Measurements from ENCODE around the gene PITX3. TPM values are rescaled to one million over a fixed set of nuclear protein-coding genes. Genes with fewer than 3 reads are reported as not detected.

PITX3 gene
- total and polyA plus RNA-seq, 9 of the 15 experiments (the other 6 are each of a cell fraction or from before 2014, with no cell fraction given), result 0.30 to 0.98 (median 0.95) TPM; not detected in 6

DNA sequence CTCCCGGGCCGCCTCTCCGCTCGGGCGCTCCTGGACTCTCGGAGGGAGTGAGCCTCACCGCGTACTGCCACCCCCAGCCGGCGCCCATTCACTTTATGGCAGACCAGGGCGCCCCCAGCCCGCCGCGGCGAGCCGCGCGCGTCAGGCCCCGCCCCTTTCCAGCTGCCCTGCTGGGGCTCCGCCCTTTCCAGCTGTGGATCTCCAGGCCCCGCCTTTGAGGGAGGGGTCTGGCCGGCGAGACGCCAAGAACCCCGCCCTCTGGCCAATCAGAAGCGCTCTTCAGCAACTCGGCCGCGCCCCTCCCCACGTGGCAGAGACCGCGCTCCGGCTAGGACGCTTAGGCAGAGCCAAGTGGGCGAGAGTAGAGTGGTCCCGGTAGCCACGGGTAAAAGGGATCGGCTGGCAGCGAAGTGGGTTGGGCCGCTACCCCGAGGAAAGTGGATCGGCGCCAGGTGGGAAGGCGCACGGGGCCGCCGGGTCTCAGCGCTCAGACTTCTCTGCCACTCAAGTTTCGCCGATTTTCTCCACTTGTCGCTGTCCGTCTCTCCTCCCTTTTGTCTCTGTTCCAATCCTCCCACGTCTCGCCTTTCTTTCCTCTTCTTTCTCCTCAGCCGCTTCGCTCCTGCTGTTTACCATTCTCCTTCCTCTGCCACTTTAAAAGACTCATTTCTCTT is at the start of gene PITX3 (continued):
- TF ChIP-seq, protein P1, sequence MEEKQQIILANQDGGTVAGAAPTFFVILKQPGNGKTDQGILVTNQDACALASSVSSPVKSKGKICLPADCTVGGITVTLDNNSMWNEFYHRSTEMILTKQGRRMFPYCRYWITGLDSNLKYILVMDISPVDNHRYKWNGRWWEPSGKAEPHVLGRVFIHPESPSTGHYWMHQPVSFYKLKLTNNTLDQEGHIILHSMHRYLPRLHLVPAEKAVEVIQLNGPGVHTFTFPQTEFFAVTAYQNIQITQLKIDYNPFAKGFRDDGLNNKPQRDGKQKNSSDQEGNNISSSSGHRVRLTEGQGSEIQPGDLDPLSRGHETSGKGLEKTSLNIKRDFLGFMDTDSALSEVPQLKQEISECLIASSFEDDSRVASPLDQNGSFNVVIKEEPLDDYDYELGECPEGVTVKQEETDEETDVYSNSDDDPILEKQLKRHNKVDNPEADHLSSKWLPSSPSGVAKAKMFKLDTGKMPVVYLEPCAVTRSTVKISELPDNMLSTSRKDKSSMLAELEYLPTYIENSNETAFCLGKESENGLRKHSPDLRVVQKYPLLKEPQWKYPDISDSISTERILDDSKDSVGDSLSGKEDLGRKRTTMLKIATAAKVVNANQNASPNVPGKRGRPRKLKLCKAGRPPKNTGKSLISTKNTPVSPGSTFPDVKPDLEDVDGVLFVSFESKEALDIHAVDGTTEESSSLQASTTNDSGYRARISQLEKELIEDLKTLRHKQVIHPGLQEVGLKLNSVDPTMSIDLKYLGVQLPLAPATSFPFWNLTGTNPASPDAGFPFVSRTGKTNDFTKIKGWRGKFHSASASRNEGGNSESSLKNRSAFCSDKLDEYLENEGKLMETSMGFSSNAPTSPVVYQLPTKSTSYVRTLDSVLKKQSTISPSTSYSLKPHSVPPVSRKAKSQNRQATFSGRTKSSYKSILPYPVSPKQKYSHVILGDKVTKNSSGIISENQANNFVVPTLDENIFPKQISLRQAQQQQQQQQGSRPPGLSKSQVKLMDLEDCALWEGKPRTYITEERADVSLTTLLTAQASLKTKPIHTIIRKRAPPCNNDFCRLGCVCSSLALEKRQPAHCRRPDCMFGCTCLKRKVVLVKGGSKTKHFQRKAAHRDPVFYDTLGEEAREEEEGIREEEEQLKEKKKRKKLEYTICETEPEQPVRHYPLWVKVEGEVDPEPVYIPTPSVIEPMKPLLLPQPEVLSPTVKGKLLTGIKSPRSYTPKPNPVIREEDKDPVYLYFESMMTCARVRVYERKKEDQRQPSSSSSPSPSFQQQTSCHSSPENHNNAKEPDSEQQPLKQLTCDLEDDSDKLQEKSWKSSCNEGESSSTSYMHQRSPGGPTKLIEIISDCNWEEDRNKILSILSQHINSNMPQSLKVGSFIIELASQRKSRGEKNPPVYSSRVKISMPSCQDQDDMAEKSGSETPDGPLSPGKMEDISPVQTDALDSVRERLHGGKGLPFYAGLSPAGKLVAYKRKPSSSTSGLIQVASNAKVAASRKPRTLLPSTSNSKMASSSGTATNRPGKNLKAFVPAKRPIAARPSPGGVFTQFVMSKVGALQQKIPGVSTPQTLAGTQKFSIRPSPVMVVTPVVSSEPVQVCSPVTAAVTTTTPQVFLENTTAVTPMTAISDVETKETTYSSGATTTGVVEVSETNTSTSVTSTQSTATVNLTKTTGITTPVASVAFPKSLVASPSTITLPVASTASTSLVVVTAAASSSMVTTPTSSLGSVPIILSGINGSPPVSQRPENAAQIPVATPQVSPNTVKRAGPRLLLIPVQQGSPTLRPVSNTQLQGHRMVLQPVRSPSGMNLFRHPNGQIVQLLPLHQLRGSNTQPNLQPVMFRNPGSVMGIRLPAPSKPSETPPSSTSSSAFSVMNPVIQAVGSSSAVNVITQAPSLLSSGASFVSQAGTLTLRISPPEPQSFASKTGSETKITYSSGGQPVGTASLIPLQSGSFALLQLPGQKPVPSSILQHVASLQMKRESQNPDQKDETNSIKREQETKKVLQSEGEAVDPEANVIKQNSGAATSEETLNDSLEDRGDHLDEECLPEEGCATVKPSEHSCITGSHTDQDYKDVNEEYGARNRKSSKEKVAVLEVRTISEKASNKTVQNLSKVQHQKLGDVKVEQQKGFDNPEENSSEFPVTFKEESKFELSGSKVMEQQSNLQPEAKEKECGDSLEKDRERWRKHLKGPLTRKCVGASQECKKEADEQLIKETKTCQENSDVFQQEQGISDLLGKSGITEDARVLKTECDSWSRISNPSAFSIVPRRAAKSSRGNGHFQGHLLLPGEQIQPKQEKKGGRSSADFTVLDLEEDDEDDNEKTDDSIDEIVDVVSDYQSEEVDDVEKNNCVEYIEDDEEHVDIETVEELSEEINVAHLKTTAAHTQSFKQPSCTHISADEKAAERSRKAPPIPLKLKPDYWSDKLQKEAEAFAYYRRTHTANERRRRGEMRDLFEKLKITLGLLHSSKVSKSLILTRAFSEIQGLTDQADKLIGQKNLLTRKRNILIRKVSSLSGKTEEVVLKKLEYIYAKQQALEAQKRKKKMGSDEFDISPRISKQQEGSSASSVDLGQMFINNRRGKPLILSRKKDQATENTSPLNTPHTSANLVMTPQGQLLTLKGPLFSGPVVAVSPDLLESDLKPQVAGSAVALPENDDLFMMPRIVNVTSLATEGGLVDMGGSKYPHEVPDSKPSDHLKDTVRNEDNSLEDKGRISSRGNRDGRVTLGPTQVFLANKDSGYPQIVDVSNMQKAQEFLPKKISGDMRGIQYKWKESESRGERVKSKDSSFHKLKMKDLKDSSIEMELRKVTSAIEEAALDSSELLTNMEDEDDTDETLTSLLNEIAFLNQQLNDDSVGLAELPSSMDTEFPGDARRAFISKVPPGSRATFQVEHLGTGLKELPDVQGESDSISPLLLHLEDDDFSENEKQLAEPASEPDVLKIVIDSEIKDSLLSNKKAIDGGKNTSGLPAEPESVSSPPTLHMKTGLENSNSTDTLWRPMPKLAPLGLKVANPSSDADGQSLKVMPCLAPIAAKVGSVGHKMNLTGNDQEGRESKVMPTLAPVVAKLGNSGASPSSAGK (IDR thresholded peaks at IDR 0.05), result peak; percentile 57
- no peak for TF ChIP-seq MEF2A (IDR thresholded peaks at IDR 0.05; ENCODE audit: control insufficient read depth, low read depth, low read length)
- TF ChIP-seq BRD9 (IDR thresholded peaks at IDR 0.05; ENCODE audit: low read depth, partially characterized antibody), result no peak
- TF ChIP-seq, protein P2, sequence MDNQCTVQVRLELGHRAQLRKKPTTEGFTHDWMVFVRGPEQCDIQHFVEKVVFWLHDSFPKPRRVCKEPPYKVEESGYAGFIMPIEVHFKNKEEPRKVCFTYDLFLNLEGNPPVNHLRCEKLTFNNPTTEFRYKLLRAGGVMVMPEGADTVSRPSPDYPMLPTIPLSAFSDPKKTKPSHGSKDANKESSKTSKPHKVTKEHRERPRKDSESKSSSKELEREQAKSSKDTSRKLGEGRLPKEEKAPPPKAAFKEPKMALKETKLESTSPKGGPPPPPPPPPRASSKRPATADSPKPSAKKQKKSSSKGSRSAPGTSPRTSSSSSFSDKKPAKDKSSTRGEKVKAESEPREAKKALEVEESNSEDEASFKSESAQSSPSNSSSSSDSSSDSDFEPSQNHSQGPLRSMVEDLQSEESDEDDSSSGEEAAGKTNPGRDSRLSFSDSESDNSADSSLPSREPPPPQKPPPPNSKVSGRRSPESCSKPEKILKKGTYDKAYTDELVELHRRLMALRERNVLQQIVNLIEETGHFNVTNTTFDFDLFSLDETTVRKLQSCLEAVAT (IDR thresholded peaks at IDR 0.05), result no peak
- no peak for TF ChIP-seq ZNF766 (CRISPR knock-in tag; conservative IDR thresholded peaks at IDR 0.05)
- TF ChIP-seq, protein P3, sequence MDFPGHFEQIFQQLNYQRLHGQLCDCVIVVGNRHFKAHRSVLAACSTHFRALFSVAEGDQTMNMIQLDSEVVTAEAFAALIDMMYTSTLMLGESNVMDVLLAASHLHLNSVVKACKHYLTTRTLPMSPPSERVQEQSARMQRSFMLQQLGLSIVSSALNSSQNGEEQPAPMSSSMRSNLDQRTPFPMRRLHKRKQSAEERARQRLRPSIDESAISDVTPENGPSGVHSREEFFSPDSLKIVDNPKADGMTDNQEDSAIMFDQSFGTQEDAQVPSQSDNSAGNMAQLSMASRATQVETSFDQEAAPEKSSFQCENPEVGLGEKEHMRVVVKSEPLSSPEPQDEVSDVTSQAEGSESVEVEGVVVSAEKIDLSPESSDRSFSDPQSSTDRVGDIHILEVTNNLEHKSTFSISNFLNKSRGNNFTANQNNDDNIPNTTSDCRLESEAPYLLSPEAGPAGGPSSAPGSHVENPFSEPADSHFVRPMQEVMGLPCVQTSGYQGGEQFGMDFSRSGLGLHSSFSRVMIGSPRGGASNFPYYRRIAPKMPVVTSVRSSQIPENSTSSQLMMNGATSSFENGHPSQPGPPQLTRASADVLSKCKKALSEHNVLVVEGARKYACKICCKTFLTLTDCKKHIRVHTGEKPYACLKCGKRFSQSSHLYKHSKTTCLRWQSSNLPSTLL (IDR thresholded peaks at IDR 0.05), result no peak
- TF ChIP-seq, protein P4, sequence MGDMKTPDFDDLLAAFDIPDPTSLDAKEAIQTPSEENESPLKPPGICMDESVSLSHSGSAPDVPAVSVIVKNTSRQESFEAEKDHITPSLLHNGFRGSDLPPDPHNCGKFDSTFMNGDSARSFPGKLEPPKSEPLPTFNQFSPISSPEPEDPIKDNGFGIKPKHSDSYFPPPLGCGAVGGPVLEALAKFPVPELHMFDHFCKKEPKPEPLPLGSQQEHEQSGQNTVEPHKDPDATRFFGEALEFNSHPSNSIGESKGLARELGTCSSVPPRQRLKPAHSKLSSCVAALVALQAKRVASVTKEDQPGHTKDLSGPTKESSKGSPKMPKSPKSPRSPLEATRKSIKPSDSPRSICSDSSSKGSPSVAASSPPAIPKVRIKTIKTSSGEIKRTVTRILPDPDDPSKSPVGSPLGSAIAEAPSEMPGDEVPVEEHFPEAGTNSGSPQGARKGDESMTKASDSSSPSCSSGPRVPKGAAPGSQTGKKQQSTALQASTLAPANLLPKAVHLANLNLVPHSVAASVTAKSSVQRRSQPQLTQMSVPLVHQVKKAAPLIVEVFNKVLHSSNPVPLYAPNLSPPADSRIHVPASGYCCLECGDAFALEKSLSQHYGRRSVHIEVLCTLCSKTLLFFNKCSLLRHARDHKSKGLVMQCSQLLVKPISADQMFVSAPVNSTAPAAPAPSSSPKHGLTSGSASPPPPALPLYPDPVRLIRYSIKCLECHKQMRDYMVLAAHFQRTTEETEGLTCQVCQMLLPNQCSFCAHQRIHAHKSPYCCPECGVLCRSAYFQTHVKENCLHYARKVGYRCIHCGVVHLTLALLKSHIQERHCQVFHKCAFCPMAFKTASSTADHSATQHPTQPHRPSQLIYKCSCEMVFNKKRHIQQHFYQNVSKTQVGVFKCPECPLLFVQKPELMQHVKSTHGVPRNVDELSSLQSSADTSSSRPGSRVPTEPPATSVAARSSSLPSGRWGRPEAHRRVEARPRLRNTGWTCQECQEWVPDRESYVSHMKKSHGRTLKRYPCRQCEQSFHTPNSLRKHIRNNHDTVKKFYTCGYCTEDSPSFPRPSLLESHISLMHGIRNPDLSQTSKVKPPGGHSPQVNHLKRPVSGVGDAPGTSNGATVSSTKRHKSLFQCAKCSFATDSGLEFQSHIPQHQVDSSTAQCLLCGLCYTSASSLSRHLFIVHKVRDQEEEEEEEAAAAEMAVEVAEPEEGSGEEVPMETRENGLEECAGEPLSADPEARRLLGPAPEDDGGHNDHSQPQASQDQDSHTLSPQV (IDR thresholded peaks at IDR 0.05), result no peak
